Amygdala (tissue), 56 donors: Measurements from ENCODE around the gene CADM2.
"Not testable (repeated sequence)": the region's sequence is repeated elsewhere in the genome, so short reads cannot be mapped to it uniquely, and the experiment has no call there.

ENCODE experiments used
- DNase-seq, 56 donors: peaks; one replicate each; lab custom pipeline; 2025; lab: John Stamatoyannopoulos, UW

CADM2 gene

DNA sequence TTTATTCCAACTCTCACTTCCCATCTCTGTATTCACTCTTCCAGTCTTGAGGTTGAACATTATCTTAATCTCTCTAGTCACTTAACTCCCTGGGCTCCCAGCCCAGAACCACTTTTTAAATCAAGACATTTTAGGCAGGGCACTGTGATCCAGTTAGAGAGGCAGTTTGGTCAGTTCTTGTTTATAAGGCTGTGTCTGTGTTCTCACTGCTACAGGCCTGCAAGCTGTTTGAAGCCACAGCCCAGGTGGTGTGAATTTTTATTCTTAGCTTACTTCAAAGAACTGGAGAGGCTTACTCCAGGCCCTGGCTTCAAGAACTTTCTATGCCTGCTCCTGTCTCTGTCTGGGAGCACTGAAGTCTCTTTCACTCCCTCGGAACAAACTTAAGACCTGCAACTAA, 906.1 kb downstream of the CADM2 start:
- DNase-seq, result peak in 1 of 56 donors; percentile 0

DNA sequence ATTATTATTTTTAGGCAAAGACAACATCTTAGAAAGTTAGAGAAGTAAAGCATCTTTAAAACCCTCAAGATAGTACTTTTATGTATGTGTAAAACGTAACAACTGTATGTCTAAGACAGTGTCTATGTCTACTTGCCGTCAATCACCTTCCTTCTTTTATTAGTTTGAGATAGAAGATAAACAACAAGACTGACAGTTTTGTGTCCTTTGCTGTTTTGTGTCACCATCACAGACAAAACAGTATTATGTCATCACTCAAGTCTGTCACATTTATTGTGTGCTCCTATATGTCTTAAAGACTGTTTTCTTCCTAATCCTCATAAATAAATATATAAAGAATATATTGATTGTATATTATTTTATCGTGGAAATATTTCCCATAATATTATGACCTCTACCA, 908.3 kb downstream of the CADM2 start:
- DNase-seq, result no peak

DNA sequence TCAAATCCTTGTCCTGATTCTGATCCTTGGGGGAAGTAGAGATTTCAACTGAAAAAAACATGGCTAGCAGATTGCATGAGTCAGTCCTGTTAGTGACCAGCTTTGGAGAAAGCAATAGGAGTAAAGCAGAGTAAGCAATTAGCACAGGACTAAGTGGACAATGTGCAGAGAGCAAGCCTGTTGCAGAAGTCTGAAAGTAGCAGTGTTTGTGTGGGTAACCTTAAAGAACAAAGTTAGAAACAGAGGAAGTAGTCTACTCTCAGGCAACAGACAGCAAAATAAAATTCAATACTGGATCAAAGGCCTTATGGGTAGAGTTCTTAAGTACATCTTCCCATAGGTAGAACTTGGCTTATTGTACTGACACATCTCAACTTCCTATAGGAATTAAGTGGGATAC, 916.8 kb downstream of the CADM2 start:
- DNase-seq, result no peak

DNA sequence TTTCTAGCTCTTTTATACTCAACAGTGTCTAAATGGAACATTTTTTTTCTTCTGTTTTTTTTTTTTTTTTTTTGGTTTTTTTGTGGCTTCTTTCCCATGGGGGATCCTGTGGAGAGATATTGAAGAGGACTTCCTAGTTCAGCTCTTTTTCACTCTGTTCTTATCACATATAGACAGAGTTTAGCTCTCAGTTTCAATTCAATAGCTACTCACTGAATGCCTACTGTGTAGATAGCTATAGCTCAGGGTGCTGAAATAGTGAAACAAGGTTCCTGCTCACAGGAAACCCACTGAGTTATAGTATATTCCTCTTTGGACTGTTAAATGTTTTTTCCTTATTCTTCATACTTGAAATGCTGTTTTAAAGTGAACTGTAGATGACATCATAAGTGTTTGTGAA, 918.8 kb downstream of the CADM2 start:
- DNase-seq, result no peak

DNA sequence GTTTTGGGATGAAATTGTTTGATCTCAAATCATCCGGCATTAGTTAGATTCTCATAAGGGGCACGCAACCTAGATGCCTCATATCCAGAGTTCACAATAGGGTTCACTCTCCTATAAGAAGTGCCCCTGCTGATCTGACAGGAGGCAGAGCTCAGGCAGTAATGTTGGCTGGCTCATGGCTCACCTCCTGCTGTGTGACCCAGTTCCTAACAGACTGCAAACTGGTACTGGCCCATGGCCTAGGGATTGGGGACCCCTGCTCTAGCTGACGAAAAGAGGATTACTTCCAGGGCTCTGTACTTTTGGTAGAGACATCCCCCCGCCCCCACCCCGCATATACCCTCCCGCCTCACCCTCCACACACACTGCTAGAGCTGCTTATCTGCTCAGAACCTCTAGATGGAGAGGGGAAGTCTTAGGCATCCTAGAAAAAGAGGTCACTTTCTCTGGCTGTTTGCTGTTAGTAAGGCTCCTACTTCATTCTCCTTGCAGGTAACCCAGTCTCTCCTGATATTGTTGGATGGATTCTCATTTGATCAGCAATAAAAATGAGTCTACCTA, 923.1 kb downstream of the CADM2 start:
- DNase-seq, result no peak

DNA sequence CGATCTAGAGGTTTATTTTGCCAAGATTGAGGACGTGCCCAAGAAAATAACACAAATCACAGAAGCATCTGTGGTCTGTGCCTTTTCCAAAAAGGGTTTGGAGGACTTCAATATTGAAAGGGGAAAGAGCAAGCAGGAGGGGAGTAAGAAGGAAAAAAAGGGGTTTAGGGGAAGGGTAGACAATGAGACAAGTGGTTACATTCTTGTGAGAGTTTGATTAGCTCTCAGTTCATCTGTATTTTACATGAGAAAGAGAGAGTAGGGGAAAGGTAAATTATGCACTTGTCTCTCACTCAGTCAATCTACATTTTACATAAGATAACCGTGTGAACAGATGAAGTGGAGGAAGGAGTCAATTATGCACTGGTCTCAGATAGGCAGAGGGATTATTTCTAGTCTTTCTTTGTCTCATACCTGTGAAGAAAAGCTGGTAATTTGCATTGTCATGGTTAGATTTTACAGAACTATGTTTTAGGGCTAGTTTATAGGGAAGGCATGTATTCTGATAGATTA, 931.3 kb downstream of the CADM2 start:
- DNase-seq, result no peak

DNA sequence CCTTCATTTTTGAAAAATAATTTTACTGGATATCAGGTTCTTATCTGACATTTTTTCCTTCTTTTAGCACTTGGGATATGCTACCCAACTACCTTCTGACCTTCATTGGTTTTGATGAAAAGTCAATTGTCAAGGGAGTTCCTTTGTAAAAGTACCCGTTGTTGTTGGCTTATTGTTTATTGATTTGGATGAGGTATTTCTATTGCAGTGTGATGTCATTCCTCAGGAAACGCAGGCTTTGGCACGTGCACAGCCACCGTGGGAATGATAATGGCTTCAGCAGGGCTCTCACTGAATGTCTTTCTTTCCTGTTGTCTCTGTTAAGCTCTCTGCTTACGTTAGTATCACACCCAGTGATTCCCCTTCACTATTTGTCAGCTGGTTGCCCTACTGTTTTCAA, 944.6 kb downstream of the CADM2 start:
- no peak for DNase-seq

DNA sequence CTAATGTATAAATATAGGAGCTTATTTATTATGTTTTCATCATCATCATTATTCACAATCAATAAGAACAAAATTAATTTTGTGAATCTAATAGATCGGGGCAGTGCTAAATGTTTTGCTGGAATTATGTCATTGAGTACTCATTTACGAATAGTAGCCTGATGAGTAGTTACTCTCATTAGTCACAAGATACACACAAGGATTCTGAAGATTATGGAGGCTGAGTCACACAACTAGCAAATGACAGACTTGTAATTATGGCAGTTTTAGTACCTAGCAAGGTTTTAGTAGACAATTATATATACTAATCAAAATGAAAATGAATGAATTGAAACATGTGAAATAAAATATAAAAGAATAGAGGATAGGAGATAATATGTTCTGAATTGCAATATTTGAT, 954.2 kb downstream of the CADM2 start:
- DNase-seq, result no peak

DNA sequence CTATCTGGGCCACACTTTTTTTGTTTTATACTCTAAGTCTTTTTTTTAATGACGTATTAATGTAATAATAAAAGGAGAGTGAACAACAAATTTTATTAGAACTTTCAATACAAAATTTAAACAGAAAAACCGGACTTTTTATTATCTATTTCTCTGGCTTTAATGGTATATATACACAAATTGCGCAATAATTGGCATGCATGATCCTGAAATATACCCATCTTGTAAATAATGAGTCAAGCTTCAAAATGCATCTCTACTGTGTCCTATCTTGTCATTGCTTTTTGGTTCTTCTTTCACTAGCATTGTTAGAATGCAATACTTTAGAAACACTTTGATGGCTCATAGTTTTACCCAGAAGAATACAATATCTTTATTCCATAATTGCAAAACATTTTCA, 963.6 kb downstream of the CADM2 start:
- DNase-seq, result no peak

DNA sequence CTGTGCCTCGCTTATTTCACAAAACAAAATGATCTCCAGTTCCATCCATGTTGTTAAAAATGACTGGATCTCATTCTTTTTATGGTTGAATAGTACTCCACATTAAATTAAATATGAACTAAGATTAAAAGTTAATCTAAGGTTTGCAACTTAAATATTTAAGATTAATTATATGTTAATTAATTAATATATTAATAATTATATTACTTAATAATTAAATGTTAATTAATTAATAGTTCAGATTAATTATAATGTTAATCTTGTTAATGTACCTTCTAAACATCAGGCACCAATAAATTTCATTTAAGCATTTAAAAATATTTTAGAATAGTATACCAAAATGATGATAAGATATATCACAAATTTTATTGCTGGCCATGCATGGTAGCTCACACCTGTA, 971.9 kb downstream of the CADM2 start:
- DNase-seq, result no peak

DNA sequence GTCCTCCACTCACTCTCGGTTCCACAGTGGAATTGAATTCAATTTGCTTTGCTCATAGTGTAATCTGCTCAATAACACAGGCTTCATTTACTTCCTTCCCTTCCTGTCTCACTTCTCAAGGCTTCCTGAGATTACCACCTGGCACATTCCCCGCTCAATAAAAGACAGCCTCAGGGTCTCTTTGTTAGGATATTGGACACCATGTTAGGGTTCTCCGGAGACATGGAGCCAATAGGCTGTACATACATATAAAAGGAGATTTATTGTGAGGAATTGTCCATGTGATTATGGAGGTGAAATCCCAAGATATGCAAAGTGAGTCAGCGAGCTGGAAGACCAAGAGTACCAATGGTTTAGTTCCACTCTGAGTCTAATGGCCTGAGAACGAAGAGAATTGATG, 974.5 kb downstream of the CADM2 start:
- no peak for DNase-seq

DNA sequence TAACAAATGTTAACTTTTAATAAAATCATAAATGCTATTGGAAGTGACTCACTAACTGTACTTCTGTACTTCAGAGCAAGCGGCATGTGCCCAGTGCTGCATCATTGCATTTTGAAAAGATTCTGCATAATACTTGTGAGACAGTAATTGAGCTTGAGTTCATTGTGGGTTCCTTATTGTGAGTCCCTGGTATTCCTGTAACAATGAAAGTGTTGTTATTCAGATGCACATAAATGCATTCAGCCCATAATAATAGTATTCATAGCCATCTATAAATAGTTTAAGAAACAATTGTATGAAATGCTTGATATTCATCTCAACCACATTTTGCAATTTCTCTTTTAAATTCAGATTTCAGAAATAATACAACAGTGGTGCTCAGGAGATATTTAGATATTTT, 976.4 kb downstream of the CADM2 start:
- DNase-seq, result peak in 1 of 56 donors; percentile 0

DNA sequence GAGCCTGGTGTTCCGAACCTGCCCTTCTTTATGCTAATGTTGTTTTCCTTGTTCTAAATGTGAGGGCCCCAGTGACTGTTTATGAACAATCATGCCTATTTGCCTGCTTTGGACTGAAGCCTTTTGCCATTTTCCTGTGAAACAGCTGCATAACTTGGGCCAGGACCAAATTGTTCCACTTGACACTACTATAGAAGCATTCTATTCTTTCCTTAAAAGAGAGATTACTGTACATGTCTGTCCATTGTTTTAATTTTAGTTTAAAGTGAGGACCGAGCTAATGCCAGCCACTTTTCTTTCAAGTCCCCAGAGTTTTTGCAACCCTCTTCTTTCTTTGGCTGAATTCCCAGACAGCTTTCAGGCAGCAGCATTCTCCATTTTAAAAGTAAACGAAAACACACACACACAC, 980.3 kb downstream of the CADM2 start:
- DNase-seq, result peak in 38 of 56 donors; percentile 1 to 76 (median 21)

DNA sequence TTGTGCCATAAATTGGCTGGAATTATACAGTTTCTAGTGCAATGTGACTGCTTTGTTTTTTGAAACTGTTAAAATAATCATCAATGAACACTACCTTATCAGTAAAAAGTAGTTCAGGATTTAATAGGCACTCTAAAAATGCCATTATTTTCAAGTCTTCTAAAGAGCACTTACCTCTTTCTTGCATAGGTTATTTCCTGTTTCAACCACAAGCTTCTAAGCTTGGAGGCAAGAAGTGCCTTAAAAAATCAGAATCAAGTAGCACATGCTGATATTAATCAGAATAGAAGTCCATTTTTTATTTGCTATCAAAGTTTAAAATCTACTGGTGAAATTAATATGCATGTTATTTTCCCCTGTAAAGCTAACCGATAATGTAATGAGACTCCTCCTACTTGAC, 991.6 kb downstream of the CADM2 start:
- no peak for DNase-seq

DNA sequence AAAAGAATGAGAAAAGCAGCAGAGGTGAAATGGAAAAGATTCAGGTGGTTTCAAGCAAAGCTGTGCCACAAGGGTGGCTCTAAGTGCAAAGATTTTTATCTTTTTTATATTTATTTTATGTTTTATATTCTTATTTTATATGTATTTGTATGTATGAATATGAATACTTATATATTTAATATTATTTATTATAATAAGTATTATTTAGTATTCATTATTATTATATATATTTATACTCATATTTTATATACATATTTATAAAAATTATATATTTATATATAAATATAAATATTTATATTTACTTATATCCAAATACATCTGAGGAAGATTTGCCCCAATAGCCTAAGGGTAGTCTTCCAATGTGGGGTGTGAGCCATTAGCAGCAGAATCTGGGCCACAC, 1002.0 kb downstream of the CADM2 start:
- DNase-seq, result no peak

DNA sequence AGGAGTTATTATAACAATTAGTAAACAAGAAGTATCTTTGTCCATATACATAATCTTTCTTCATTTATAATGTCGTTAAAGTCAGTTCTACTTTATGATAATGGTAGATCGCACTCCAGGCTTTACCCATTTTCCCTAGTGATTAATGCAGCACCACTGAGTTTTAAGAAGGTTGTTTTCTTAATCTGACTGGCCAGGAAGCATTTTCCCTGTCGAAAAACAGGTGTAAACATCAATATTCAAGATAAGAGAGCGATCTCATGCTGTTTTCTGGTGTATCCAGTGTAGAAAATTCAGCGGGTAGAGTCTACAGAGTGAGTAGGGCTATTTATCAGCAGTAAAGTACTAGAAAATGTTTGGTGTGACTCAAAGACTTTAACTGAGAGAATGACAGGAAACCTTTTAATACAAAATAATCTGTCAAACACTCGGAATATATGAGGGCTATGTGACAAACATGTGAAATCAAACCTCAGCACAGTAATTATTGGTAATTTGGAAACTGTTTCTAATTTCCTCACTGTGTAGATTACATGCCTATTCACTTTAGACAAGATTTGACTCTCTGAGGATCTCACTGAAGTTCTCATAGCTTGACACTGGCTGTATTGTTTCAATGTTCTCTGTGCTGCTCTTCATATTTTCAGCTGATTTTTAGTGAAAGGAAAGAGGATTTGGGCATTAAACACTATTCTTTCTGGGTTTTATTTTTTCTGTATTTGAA, 1019.0 kb downstream of the CADM2 start:
- DNase-seq, result no peak

DNA sequence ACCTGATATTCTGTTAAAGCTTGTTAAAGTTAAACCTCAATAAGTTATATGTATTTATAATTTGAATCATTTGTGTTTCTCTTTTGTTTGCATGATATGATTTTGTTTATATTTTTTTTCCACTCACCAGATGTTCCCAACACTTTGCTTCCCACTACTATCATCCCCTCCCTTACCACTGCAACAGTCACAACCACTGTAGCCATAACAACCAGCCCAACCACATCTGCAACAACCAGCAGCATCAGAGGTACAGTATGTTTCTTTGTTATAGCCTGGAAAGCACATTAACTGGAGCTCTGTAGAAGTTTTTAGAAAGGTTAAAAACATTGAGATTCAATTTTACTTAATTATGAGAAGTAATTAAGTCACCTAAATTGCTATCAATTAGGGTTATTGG, 1020.2 kb downstream of the CADM2 start:
- no peak for DNase-seq

DNA sequence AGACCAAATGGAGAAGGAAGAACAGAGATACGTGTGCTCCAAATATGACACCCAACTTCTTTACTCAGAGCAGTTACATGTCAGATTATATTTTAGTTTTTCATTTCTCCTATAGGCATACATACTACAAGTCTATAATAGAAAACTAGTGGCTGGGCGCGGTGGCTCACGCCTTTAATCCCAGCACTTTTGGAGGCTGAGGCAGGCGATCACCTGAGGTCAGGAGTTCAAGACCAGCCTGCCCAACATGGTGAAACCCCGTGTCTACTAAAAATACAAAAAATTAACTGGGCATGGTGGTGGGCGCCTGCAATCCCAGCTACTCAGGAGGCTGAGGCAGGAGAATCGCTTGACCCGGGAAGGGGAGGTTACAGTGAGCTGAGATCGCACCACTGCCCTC, 1030.8 kb downstream of the CADM2 start:
- not testable (repeated sequence) for DNase-seq

DNA sequence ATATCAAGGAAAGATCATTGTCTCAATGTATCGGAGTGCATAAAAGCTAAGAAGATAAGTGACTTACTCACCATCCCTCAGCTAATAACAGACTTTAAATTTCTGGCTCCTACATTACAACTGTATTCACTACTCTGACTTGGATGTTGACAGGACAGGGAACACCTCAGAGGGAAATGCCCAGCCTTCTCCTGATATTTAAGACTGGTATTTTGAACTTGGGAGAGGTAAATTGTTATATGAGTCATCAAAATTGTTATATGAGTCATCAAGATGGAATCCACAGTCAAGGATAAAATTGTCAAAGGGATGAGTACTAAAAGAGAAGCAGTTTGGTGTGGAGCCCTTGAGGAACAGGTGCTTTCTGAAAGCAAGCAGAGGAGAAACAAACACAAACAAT, 1070.8 kb downstream of the CADM2 start:
- DNase-seq, result no peak

DNA sequence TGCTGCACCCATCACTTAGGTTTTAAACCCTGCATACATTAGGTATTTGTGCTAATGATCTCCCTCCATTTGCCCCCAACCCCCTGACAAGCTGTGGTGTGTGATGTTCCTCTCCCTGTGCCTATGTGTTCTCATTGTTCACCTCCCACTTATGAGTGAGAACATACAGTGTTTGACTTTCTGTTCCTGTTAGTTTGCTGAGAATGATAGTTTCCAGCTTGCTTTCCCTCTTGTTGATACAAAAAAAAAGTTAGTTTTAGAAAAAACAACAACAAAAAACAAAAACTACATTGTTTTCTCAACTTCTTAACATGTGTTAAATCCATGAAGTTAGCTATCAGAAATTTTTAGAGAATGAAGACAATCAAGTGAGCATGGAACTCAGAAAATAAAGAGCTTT, 1079.1 kb downstream of the CADM2 start:
- no peak for DNase-seq

DNA sequence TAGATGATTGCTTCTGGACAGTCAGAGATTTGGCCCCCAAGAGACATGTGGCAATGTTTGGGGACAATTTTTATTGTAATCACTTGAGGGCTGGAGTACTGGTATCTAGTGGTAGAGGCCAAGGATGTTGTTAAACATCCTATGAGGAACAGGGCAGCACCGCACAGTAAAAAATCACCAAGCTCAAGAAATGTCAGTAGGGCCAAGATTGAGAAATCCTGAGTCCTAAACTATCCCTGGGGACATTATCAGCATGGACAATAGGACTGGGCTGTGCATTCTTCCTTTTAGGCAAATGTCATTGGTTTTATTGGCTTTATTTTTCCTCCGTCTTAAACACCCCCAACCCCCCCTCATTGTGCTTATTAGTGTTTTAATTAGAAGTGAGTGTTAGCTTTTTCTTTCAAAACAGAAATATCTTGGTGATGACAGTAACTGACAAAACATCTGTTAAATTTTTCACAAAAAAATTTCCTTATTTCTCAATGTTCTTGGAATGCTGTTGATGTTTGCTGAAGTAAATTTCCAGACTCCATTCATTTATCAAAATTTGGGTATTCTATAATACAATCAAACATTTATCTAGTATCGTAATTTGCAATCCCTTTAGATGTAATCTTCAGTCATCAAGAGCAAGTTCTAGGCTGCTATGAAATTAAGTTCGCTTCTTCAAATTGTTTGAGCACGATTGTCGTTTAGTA, 1087.8 kb downstream of the CADM2 start:
- no peak for DNase-seq

DNA sequence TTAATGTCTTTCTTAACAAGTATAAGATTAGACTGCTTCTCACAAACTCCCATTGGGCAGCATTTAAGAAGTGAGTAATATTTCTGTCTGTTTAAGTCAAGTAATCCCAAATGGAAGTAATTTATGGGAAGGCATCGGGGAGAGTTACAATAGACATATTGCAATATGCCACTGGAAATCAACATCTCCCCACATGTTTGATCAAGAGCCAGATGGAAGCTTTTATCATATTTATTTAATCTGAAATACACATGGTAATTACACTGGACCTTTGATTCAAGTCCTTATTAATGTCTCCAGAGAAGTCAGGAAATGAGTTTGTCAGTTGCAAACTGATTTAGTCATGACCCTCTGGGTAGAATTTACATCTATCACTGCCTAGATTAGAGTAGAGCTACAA, 1088.4 kb downstream of the CADM2 start:
- DNase-seq, result no peak
